Measurements from ENCODE around the gene BNIP3.

- no peak for TF ChIP-seq EZH2 (IDR thresholded peaks at IDR 0.05)
- TF ChIP-seq CTCF (IDR thresholded peaks at IDR 0.05 in 2 of 3, conservative IDR thresholded peaks at IDR 0.05 in 1 of 3; ENCODE audit: borderline replicate concordance in 1 of 3, insufficient read depth in 1 of 3, low read depth in 2 of 3, low read length in 2 of 3): no peak
- TF ChIP-seq POLR2A (IDR thresholded peaks at IDR 0.05; ENCODE audit: borderline replicate concordance, extremely low read depth, insufficient read depth, insufficient read length): no peak
- TF ChIP-seq YY1 (IDR thresholded peaks at IDR 0.05; ENCODE audit: extremely low read depth, insufficient replicate concordance, low read depth, low read length): no peak
- no peak for TF ChIP-seq RAD21 (IDR thresholded peaks at IDR 0.05; ENCODE audit: low read depth)
- no peak for TF ChIP-seq SRF (IDR thresholded peaks at IDR 0.05; ENCODE audit: low read depth)
- no peak for TF ChIP-seq ZBTB33 (IDR thresholded peaks at IDR 0.05; ENCODE audit: extremely low read depth, insufficient replicate concordance, low read length)
- no peak for TF ChIP-seq ZFX (IDR thresholded peaks at IDR 0.05)
Measured at GRCh38 chr10:131920151-131920550, 61.6 kb downstream of the BNIP3 start.

All from HCT116 (cell line).